GM12878 (cell line): Measurements from ENCODE around the gene ZNF322. TPM values are rescaled to one million over a fixed set of nuclear protein-coding genes. Genes with fewer than 3 reads are reported as not detected.

Source experiments
- ATAC-seq: fragments of 200-7000 bp; cut with Tn5 transposase; 3 replicates; pipeline ENCODE4 v1.9.1; 2020; ENCODE audit warnings: mild to moderate bottlenecking, moderate library complexity
- BruUV-seq: library from RNA; stranded (reverse); fragments of 400-500 nt; replicated peaks from 2 replicates; lab custom pipeline; 2021; lab: Mats Ljungman, UMichigan
- CTCF ChIA-PET: fragments of 300-600 bp; sonication (Branson Sonifier 250); formaldehyde crosslinking; extraction: SDS; loops from one replicate; lab custom pipeline; 2021; ENCODE audit warnings: inconsistent platforms; lab: Yijun Ruan, JAX
- POLR2A ChIA-PET: fragments of 350-600 bp; formaldehyde crosslinking; extraction: SDS; loops from one replicate; lab custom pipeline; 2021; ENCODE audit warnings: inconsistent platforms; lab: Charles Lee
- RAD21 ChIA-PET: fragments of 300-600 bp; sonication (Branson Sonifier 250); formaldehyde crosslinking; loops from one replicate; lab custom pipeline; 2023; ENCODE audit warnings: antibody characterized with exemption; ENCODE audit not compliant: unreplicated experiment; lab: Charles Lee
- SMC1A ChIA-PET: fragments of 300-600 bp; sonication (Branson Sonifier 250); formaldehyde crosslinking; loops from one replicate; lab custom pipeline; 2023; ENCODE audit not compliant: unreplicated experiment, uncharacterized antibody; lab: Charles Lee
- DNase-seq: peaks from one replicate; pipeline ENCODE4 v3.0.0-alpha.2; 2011; ENCODE audit warnings: low read depth, low spot score
- FAIRE-seq: peaks from 3 replicates; lab custom pipeline; 2011; peaks lifted over from hg19 to GRCh38; lab: Jason Lieb, UNC
- H2AFZ ChIP-seq: 2 replicates; pipeline ENCODE4 v1.6.0; 2011; ENCODE audit warnings: low read depth, low read length, control low read depth; ENCODE audit not compliant: control insufficient read depth
- H3K27ac ChIP-seq: 2 replicates; pipeline ENCODE4 v1.5.1; 2011; ENCODE audit warnings: control low read depth; ENCODE audit not compliant: control insufficient read depth, insufficient read depth
- H3K27me3 ChIP-seq, 2 experiments: replicated peaks in 1 of 2; 2 replicates each; pipeline versions ENCODE4 v1.6.0 to v1.6.1; 2011; ENCODE audit warnings: low read length in 1 of 2; ENCODE audit not compliant: control insufficient read depth in 2 of 2, insufficient read depth in 2 of 2
- H3K36me3 ChIP-seq, 2 experiments: 2 replicates each; pipeline ENCODE4 v1.5.1; 2011; ENCODE audit warnings: low read length in 1 of 2; ENCODE audit not compliant: control insufficient read depth in 2 of 2, insufficient read depth in 2 of 2
- H3K4me1 ChIP-seq: 2 replicates; pipeline ENCODE4 v1.6.1; 2011; ENCODE audit warnings: mild to moderate bottlenecking, low read length, moderate library complexity, mixed read lengths; ENCODE audit not compliant: control insufficient read depth, insufficient read depth
- H3K4me2 ChIP-seq: 2 replicates; pipeline ENCODE4 v1.6.0; 2011; ENCODE audit warnings: control low read depth; ENCODE audit not compliant: control insufficient read depth, insufficient read depth
- H3K4me3 ChIP-seq: fragments of 200-600 bp; sonication (generic); 2 replicates; pipeline ENCODE4 v1.5.1; 2016
- H3K79me2 ChIP-seq: 2 replicates; pipeline ENCODE4 v1.6.0; 2011; ENCODE audit warnings: low read length; ENCODE audit not compliant: control insufficient read depth, insufficient read depth
- H3K9ac ChIP-seq: 2 replicates; pipeline ENCODE4 v1.8.0; 2011; ENCODE audit warnings: low read length, control low read depth, mixed read lengths; ENCODE audit not compliant: control insufficient read depth, insufficient read depth
- H3K9me3 ChIP-seq: replicated peaks from 3 replicates; pipeline ENCODE4 v1.5.1; 2011; ENCODE audit warnings: mild to moderate bottlenecking, low read length; ENCODE audit not compliant: control insufficient read depth, insufficient read depth
- H4K20me1 ChIP-seq: 2 replicates; pipeline ENCODE4 v1.6.0; 2011; ENCODE audit not compliant: control insufficient read depth, insufficient read depth
- CBX5 ChIP-seq: sonication (generic); IDR thresholded peaks from 2 replicates; pipeline ENCODE4 v1.6.1; 2016; ENCODE audit warnings: low read depth, moderate library complexity, mild to moderate bottlenecking, inconsistent platforms
- CEBPB ChIP-seq, 2 experiments: fragments of 150-350 bp in 1 of 2; IDR thresholded peaks; 2 replicates each; pipeline ENCODE4 v1.6.1; 2012 to 2014; ENCODE audit warnings: low read depth in 2 of 2, low read length in 2 of 2, borderline replicate concordance in 1 of 2, inconsistent platforms in 1 of 2
- EED ChIP-seq: sonication (generic); IDR thresholded peaks from 2 replicates; pipeline ENCODE4 v1.6.1; 2016; ENCODE audit warnings: antibody characterized with exemption, low read depth
- EP300 ChIP-seq, 2 experiments: fragments of 150-350 bp in 1 of 2; IDR thresholded peaks; 2 replicates each; pipeline ENCODE4 v1.6.1; 2011 to 2012; ENCODE audit warnings: low read depth in 2 of 2, low read length in 2 of 2, borderline replicate concordance in 1 of 2, improper control_type of control experiment in 1 of 2, inconsistent platforms in 1 of 2; ENCODE audit not compliant: control insufficient read depth in 1 of 2
- FOS ChIP-seq: IDR thresholded peaks from 3 replicates; pipeline ENCODE4 v1.6.1; 2011; ENCODE audit warnings: borderline replicate concordance; ENCODE audit not compliant: insufficient read length; ENCODE audit errors: extremely low read depth
- HDGF ChIP-seq: fragments of 450-650 bp; IDR thresholded peaks from 2 replicates; pipeline ENCODE4 v1.6.1; 2016; ENCODE audit warnings: antibody characterized with exemption
- SMAD5 ChIP-seq: IDR thresholded peaks from 2 replicates; pipeline ENCODE4 v1.6.1; 2016; ENCODE audit warnings: antibody characterized with exemption, low read depth
- STAT1 ChIP-seq: fragments of 450-650 bp; conservative IDR thresholded peaks from 2 replicates; pipeline ENCODE4 v1.6.1; 2014; ENCODE audit warnings: antibody characterized with exemption, mild to moderate bottlenecking
- TCF3 ChIP-seq: IDR thresholded peaks from 2 replicates; pipeline ENCODE4 v1.6.1; 2012; ENCODE audit warnings: low read depth, mild to moderate bottlenecking, low read length, borderline replicate concordance; ENCODE audit not compliant: insufficient read depth
- WGBS: methylation state at CpG from one replicate; pipeline ENCODE4 v1.1.6; 2016; ENCODE audit warnings: low lambda C conversion rate; ENCODE audit not compliant: insufficient replicate concordance, insufficient coverage; ENCODE audit errors: missing lambda C conversion rate; 5-methylcytosine and 5-hydroxymethylcytosine counted together
- in situ Hi-C: fragments of 300-500 bp; cut with MboI; formaldehyde crosslinking; loops from 9 replicates; pipeline ENCODE4 v1.14.3; 2018; ENCODE audit warnings: mixed read lengths
- intact Hi-C: fragments of 100-400 bp; cut with micrococcal nuclease; formaldehyde crosslinking; loops from one replicate; pipeline ENCODE4 v1.14.2; 2022; ENCODE audit not compliant: unreplicated experiment
- polyA plus RNA-seq, 11 experiments: library from polyadenylated mRNA; depleted of rRNA in 4 of 11; unstranded in 6 of 11; stranded (reverse) in 5 of 11; fragments of >200 nt; fragmentation: Nextera tagmentation in 4 of 11; fragmentation: Illumina TruSeq in 1 of 11; extraction: Ambion mirVana in 4 of 11; extraction: Trizol in 1 of 11; gene quantifications; 1 replicate in 1 of 11; 2 replicates in 10 of 11; pipeline versions ENCODE4 v1.2.1 to v1.2.3, GENCODE V29; 2011 to 2016; ENCODE audit warnings: inconsistent platforms in 2 of 11, missing spikeins in 2 of 11, low read depth in 1 of 11
- total RNA-seq, 4 experiments: library from RNA; depleted of rRNA in 3 of 4; stranded (reverse); fragments of >200 nt in 3 of 4; fragmentation: Illumina TruSeq in 1 of 4; extraction: Trizol in 1 of 4; gene quantifications; 2 replicates each; pipeline versions ENCODE4 v1.2.1 to v1.2.3, GENCODE V29; 2013 to 2021
- TF ChIP-seq, protein P1 (sequence below): IDR thresholded peaks from 2 replicates; pipeline ENCODE4 v1.6.1; 2011; ENCODE audit warnings: low read depth, low read length, improper control_type of control experiment, borderline replicate concordance
- TF ChIP-seq, protein P2 (sequence below): IDR thresholded peaks from 2 replicates; pipeline ENCODE4 v1.6.1; 2012; ENCODE audit warnings: improper control_type of control experiment, low read depth, low read length; ENCODE audit not compliant: insufficient replicate concordance
- TF ChIP-seq, protein P3 (sequence below): fragments of 450-650 bp; conservative IDR thresholded peaks from 2 replicates; pipeline ENCODE4 v1.6.1; 2017; ENCODE audit warnings: mild to moderate bottlenecking, moderate library complexity

Gene ZNF322
- total and polyA plus RNA-seq, 10 of the 15 experiments (the other 5 are each of a cell fraction or from before 2014, with no cell fraction given): 2.7 to 19.1 (median 11.9) TPM

DNA sequence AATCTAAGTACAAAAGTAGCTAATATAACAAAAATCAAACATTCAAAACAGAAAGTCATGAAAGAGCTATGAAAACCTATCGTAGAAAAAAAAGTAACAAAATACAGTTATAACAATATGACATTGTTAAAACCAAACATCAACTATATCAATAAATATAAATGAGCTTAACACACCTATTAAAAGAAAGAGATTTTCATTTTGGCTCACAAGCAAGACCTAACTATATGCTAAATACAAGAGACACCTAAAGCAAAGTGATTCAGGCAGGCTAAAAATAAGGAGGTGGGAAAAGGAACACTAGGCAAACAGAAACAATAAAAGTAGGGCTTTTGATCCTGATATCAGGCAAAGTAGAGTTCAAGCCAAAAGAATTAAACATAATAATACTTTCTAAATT lies 13.5 kb downstream of the ZNF322 start:
- Histone ChIP-seq H4K20me1 (no peaks in the 10 kb centered on the region), H3K79me2 (no peaks in the 10 kb centered on the region; the same call in 1 of the 2 replicates), H3K4me1 (no peaks in the 10 kb centered on the region), H3K27ac (no peak overlapping the region), H3K9ac (no peak overlapping the region), H2AFZ (no peak overlapping the region), H3K9me3 (peaks cover 42% of the 10 kb centered on the region), H3K4me3 (no peak overlapping the region), H3K36me3 (peaks cover 2 to 24% of the 10 kb centered on the region in 2 experiments), H3K4me2 (no peak overlapping the region), H3K27me3 (no peaks in the 10 kb centered on the region)
- ChIA-PET CTCF (interaction anchor here (1.0 to 1.5 kb wide), 2 partner anchors 14 kb away, joined by 3 to 6 read pairs; no protein-coding TSS in a partner anchor), RAD21 (no interaction called here), SMC1A (interaction anchor here (0.8 to 1.2 kb wide), 3 partner anchors 9 to 21 kb away, joined by 3 read pairs; no protein-coding TSS in a partner anchor), POLR2A (no interaction called here)
- in situ Hi-C loops (no loop called here), intact Hi-C loops (no loop called here)
- 97% methylated on average over 1 of the region's 1 CpG for WGBS
- TF ChIP-seq EED: no peak
- TF ChIP-seq FOS: no peak
- TF ChIP-seq CEBPB (IDR thresholded peaks at IDR 0.05; ENCODE audit: borderline replicate concordance in 1 of 2, low read depth in 2 of 2, low read length in 2 of 2): no peak
- no peak for TF ChIP-seq CBX5
- no peak for TF ChIP-seq SMAD5
- TF ChIP-seq STAT1: no peak
- no peak for TF ChIP-seq HDGF
- TF ChIP-seq TCF3: no peak
- TF ChIP-seq, protein P1, sequence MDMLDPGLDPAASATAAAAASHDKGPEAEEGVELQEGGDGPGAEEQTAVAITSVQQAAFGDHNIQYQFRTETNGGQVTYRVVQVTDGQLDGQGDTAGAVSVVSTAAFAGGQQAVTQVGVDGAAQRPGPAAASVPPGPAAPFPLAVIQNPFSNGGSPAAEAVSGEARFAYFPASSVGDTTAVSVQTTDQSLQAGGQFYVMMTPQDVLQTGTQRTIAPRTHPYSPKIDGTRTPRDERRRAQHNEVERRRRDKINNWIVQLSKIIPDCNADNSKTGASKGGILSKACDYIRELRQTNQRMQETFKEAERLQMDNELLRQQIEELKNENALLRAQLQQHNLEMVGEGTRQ: no peak
- TF ChIP-seq, protein P2, sequence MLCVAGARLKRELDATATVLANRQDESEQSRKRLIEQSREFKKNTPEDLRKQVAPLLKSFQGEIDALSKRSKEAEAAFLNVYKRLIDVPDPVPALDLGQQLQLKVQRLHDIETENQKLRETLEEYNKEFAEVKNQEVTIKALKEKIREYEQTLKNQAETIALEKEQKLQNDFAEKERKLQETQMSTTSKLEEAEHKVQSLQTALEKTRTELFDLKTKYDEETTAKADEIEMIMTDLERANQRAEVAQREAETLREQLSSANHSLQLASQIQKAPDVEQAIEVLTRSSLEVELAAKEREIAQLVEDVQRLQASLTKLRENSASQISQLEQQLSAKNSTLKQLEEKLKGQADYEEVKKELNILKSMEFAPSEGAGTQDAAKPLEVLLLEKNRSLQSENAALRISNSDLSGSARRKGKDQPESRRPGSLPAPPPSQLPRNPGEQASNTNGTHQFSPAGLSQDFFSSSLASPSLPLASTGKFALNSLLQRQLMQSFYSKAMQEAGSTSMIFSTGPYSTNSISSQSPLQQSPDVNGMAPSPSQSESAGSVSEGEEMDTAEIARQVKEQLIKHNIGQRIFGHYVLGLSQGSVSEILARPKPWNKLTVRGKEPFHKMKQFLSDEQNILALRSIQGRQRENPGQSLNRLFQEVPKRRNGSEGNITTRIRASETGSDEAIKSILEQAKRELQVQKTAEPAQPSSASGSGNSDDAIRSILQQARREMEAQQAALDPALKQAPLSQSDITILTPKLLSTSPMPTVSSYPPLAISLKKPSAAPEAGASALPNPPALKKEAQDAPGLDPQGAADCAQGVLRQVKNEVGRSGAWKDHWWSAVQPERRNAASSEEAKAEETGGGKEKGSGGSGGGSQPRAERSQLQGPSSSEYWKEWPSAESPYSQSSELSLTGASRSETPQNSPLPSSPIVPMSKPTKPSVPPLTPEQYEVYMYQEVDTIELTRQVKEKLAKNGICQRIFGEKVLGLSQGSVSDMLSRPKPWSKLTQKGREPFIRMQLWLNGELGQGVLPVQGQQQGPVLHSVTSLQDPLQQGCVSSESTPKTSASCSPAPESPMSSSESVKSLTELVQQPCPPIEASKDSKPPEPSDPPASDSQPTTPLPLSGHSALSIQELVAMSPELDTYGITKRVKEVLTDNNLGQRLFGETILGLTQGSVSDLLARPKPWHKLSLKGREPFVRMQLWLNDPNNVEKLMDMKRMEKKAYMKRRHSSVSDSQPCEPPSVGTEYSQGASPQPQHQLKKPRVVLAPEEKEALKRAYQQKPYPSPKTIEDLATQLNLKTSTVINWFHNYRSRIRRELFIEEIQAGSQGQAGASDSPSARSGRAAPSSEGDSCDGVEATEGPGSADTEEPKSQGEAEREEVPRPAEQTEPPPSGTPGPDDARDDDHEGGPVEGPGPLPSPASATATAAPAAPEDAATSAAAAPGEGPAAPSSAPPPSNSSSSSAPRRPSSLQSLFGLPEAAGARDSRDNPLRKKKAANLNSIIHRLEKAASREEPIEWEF: no peak
- no peak for TF ChIP-seq EP300 (IDR thresholded peaks at IDR 0.05; ENCODE audit: borderline replicate concordance in 1 of 2, control insufficient read depth in 1 of 2, low read depth in 2 of 2, low read length in 2 of 2)
- TF ChIP-seq, protein P3, sequence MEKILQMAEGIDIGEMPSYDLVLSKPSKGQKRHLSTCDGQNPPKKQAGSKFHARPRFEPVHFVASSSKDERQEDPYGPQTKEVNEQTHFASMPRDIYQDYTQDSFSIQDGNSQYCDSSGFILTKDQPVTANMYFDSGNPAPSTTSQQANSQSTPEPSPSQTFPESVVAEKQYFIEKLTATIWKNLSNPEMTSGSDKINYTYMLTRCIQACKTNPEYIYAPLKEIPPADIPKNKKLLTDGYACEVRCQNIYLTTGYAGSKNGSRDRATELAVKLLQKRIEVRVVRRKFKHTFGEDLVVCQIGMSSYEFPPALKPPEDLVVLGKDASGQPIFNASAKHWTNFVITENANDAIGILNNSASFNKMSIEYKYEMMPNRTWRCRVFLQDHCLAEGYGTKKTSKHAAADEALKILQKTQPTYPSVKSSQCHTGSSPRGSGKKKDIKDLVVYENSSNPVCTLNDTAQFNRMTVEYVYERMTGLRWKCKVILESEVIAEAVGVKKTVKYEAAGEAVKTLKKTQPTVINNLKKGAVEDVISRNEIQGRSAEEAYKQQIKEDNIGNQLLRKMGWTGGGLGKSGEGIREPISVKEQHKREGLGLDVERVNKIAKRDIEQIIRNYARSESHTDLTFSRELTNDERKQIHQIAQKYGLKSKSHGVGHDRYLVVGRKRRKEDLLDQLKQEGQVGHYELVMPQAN: no peak
- no TSS peak for BruUV-seq
- no peak for FAIRE-seq
- DNase-seq: no peak
- ATAC-seq: no peak
